Vagina (tissue), 2 donors: Measurements from ENCODE around the gene MAP3K14. TPM values are rescaled to one million over a fixed set of nuclear protein-coding genes. Genes with fewer than 3 reads are reported as not detected.
A peak's percentile ranks its signal among the peaks of the same experiment; 100 is the strongest.

Experiments
- DNase-seq, 2 donors: peaks; one replicate each; pipeline ENCODE4 v3.0.0-alpha.2; 2017; ENCODE audit errors: extremely low spot score in 2 of 2
- H3K27ac ChIP-seq: fragments of 200-600 bp; sonication (generic); one replicate; pipeline ENCODE4 v1.5.1; 2019
- H3K27me3 ChIP-seq: fragments of 200-600 bp; sonication (generic); one replicate; pipeline ENCODE4 v1.5.1; 2019
- H3K36me3 ChIP-seq, 2 donors: fragments of 200-600 bp; sonication (generic); one replicate each; pipeline ENCODE4 v1.5.1; 2017 to 2019
- H3K4me1 ChIP-seq: fragments of 200-600 bp; sonication (generic); one replicate; pipeline ENCODE4 v1.5.1; 2019
- H3K4me3 ChIP-seq, 2 donors: fragments of 200-600 bp; sonication (generic); 1 replicate in 1 of 2; 2 replicates in 1 of 2; pipeline ENCODE4 v1.5.1; 2016 to 2019
- H3K9me3 ChIP-seq: fragments of 200-600 bp; sonication (generic); one replicate; pipeline ENCODE4 v1.5.1; 2019
- POLR2A ChIP-seq, 2 donors: fragments of 450-650 bp; IDR thresholded peaks; one replicate each; pipeline ENCODE4 v1.6.1; 2017; ENCODE audit warnings: antibody characterized with exemption in 2 of 2, mild to moderate bottlenecking in 2 of 2, moderate library complexity in 2 of 2
- POLR2AphosphoS5 ChIP-seq, 2 donors: sonication (generic); formaldehyde crosslinking; IDR thresholded peaks; one replicate each; pipeline ENCODE4 v1.9.0; 2017; ENCODE audit warnings: antibody characterized with exemption in 2 of 2, mild to moderate bottlenecking in 2 of 2, low read depth in 1 of 2; ENCODE audit not compliant: insufficient read depth in 1 of 2
- intact Hi-C: fragments of 100-400 bp; cut with DNase I; formaldehyde crosslinking; loops from one replicate; pipeline ENCODE4 v1.15.1; 2023
- total RNA-seq: library from RNA; depleted of rRNA; stranded (reverse); fragments of >200 nt; gene quantifications from one replicate; pipeline ENCODE4 v1.2.3, GENCODE V29; 2016
- TF ChIP-seq, protein P1 (sequence below), 3 experiments: fragments of 450-650 bp in 2 of 3; fragments of 200-600 bp in 1 of 3; sonication (generic) in 1 of 3; IDR thresholded peaks; one replicate each; pipeline ENCODE4 v1.5.1; 2017 to 2019; ENCODE audit warnings: antibody characterized with exemption in 3 of 3, mild to moderate bottlenecking in 2 of 3, moderate library complexity in 2 of 3

Gene MAP3K14
- total RNA-seq, 1 donor from 2014 or later = 9.8 TPM

DNA sequence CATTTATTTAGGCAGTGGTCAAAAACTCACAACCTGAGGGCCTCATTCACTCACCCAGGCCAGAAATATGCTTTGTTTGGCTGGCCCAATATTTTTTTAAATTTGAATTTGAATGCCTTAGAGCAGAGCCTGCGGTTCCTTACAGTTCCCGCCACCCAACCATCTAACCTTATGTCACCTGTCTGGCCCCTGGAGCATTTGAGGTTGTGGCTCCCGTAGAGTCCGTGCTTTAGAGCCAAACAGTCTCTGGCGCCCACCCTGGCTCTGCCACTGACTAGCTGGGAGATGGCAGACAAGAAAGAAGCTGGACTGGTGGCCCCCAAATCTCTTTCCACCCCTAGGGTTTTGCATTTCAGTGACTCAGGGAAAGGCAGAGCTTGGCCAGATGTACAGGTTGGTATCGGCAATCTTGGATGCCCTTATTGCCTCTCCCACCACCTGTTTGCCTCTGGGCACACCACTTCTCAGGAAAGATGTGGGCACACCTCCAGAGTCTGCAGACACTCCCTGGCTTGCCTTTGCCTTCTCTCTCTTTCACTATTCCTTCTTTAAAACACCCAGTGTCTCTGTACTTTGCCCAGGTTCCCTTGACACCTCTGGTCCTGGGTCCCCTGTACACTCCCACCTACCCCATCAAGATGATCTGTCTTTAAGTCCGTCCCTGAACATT is 1.9 kb upstream of the MAP3K14 start:
- intact Hi-C loops = loop anchor here (5.0 to 10.0 kb wide), 2 partner anchors 41 to 174 kb away; partner anchors contain the start of gene HEXIM1
- H3K27ac ChIP-seq = peak overlapping the region; percentile 95
- TF ChIP-seq POLR2AphosphoS5 (IDR thresholded peaks at IDR 0.05; ENCODE audit: insufficient read depth in 1 of 2, low read depth in 1 of 2) = no peak
- TF ChIP-seq, protein P1, sequence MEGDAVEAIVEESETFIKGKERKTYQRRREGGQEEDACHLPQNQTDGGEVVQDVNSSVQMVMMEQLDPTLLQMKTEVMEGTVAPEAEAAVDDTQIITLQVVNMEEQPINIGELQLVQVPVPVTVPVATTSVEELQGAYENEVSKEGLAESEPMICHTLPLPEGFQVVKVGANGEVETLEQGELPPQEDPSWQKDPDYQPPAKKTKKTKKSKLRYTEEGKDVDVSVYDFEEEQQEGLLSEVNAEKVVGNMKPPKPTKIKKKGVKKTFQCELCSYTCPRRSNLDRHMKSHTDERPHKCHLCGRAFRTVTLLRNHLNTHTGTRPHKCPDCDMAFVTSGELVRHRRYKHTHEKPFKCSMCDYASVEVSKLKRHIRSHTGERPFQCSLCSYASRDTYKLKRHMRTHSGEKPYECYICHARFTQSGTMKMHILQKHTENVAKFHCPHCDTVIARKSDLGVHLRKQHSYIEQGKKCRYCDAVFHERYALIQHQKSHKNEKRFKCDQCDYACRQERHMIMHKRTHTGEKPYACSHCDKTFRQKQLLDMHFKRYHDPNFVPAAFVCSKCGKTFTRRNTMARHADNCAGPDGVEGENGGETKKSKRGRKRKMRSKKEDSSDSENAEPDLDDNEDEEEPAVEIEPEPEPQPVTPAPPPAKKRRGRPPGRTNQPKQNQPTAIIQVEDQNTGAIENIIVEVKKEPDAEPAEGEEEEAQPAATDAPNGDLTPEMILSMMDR (IDR thresholded peaks at IDR 0.05) = no peak
- no peak for TF ChIP-seq POLR2A (IDR thresholded peaks at IDR 0.05)
- H3K4me1 ChIP-seq = peaks cover 67% of the 10 kb centered on the region
- no peaks in the 10 kb centered on the region for H3K27me3 ChIP-seq
- no peak for DNase-seq
- H3K4me3 ChIP-seq = no peak overlapping the region
- H3K36me3 ChIP-seq = no peaks in the 10 kb centered on the region
- no peaks in the 10 kb centered on the region for H3K9me3 ChIP-seq

DNA sequence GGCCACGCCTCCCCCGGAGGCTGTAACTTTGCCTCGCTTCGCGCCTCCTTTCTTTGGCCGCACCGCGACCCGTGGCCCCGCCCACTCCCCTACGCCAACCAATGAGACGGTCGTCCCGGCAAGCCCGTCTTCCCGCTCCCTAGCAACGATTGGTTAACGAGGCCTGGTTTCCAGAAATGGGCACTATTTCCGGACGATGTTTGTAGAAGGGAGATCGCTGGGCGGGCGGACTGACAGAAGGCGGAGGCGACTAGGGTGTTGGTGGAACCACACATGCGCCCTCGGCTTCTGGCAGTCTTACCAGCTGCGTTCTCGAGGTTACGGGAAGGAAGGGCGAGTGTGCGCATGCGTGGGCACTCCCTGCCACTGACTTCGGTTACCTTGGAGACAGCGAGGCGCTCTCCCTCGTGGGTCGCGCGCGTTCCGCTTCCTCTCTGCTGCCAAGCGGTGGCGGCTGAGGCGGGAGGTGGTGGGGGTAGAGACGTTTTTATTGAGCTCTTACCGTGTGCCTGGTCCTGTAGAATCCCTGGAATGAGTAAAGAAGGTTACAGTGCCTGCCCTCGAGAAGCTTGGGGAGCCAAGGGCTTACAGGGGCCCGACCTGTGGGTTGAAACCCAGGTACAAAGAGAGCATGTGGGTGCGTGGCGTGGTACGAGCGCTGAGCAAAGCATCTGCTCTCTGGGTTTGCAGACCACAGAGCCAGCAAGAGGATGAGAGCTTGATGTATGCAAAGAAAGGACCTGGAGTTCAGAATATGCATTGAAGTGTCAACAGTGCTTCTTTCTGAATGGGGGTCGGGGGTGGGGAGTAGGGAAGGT is 500 bp upstream of the MAP3K14 start:
- Histone ChIP-seq H3K4me3 (peak overlapping the region; percentile 60 to 89), H3K4me1 (peaks cover 81% of the 10 kb centered on the region), H3K36me3 (no peaks in the 10 kb centered on the region), H3K27me3 (no peaks in the 10 kb centered on the region), H3K9me3 (no peaks in the 10 kb centered on the region), H3K27ac (peak overlapping the region; percentile 95)
- intact Hi-C loops = loop anchor here (5.0 to 10.0 kb wide), 2 partner anchors 40 to 173 kb away; partner anchors contain the start of gene HEXIM1
- TF ChIP-seq POLR2AphosphoS5 (IDR thresholded peaks at IDR 0.05; ENCODE audit: insufficient read depth in 1 of 2, low read depth in 1 of 2) = peak; percentile 92 to 99
- TF ChIP-seq POLR2A (IDR thresholded peaks at IDR 0.05) = no peak
- TF ChIP-seq, protein P1 (IDR thresholded peaks at IDR 0.05) = no peak
- DNase-seq = peak; percentile 99 to 100

DNA sequence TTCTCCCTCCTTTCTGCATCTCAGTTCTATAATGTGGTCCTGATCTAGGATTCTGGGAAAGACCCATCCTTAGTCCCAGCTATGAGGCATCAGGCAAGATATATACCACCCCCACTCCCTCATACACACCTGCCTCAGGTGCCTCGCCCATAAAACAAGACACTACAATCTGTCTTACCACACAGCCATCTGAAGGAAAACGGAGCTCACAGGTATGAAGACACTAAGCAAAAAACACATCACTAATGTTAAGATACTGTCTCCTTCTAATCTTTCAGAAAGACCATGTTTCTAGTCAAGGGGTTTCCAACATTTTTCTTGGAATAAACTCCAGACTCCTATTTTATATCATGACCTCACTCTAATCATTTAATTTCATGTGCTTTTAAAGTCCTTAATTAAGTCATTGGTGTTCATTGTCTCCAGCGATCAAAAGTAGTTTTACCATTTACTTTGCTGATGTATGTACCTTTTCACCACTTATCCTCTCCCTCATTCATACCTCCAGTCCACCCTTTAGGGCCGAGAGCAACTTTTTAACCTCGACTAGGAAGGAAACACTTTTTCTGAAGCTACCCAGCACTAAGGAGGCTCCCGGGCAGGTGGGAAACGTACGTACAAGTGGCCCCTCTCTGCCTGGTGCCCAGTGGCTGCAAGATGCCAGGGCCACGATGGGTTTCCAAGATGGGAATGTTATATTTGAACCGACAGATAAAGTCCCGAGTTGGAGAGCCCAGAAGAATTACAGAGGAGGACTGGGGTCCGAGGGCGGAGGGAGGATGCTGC is 979 bp downstream of the MAP3K14 start:
- peak overlapping the region; percentile 95 for H3K27ac ChIP-seq
- intact Hi-C loops = loop anchor here (5.0 to 10.0 kb wide), 2 partner anchors 39 to 171 kb away; partner anchors contain the start of gene HEXIM1
- TF ChIP-seq POLR2AphosphoS5 (IDR thresholded peaks at IDR 0.05; ENCODE audit: insufficient read depth in 1 of 2, low read depth in 1 of 2) = peak in 1 of 2 donors; percentile 5
- TF ChIP-seq, protein P1 (IDR thresholded peaks at IDR 0.05) = no peak
- no peak for TF ChIP-seq POLR2A (IDR thresholded peaks at IDR 0.05)
- no peaks in the 10 kb centered on the region for H3K27me3 ChIP-seq
- H3K4me1 ChIP-seq = peaks cover 83% of the 10 kb centered on the region
- H3K4me3 ChIP-seq = peak overlapping the region; percentile 60 to 89
- no peak for DNase-seq
- H3K9me3 ChIP-seq = no peaks in the 10 kb centered on the region
- H3K36me3 ChIP-seq = no peaks in the 10 kb centered on the region

DNA sequence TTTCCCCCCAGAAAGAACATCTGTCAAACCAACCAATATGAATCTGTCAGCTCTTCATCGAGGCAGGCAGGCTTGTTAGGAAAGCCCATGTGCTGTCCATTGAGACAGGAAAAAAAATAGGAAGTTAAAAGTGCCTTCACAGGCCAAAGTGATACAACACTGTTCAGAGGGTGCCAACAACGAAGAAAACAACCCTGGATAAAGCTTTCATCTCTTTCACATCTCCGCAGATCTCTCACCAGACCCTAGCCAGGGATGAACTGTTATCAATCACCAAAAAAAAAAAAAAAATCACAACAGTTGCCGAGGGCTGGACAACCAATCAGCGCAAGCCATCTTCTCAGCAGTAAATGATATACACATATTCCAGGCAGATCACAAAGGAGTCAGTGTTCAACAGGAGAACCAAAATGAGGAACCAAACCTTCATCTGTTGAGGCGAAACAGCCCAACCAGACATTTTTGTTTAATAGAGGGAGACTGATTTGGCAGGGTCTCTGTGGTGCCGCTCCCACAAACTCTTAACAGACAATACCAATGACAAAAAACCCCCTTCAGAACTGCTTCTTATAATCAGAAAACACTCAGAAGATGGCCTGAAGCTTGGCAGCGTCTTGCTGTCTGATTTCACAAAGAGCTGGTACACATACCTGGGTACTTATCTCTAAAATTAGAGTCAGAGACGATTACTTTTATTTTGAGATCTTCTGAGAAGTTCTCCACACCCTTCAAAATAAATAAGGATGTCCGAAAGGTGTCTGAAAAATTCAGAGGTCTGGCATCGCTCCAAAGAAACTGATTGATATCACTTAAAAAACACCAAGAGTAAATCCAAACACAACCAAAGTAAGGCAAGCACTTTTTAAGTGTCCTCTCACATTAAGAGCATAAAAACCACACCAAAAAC is 1.8 kb downstream of the MAP3K14 start:
- H3K36me3 ChIP-seq = no peaks in the 10 kb centered on the region
- intact Hi-C loops = loop anchor here (5.0 to 10.0 kb wide), 2 partner anchors 38 to 170 kb away; partner anchors contain the start of gene HEXIM1
- H3K4me1 ChIP-seq = peaks cover 83% of the 10 kb centered on the region
- no peaks in the 10 kb centered on the region for H3K27me3 ChIP-seq
- no peaks in the 10 kb centered on the region for H3K9me3 ChIP-seq
- TF ChIP-seq POLR2A (IDR thresholded peaks at IDR 0.05) = no peak
- TF ChIP-seq POLR2AphosphoS5 (IDR thresholded peaks at IDR 0.05; ENCODE audit: insufficient read depth in 1 of 2, low read depth in 1 of 2) = no peak
- TF ChIP-seq, protein P1 (IDR thresholded peaks at IDR 0.05) = no peak
- H3K27ac ChIP-seq = peak overlapping the region; percentile 95
- peak overlapping the region; percentile 60 to 89 for H3K4me3 ChIP-seq
- DNase-seq = no peak
